Astrocyte of the hippocampus (primary cell): ENCODE results near the gene CRADD.
"Not testable (repeated sequence)": the region's sequence is repeated elsewhere in the genome, so short reads cannot be mapped to it uniquely, and the experiment has no call there.

Source experiments
- DNase-seq: peaks from one replicate; pipeline ENCODE4 v3.0.0; 2011; ENCODE audit warnings: low read depth, low spot score

The CRADD gene

DNA sequence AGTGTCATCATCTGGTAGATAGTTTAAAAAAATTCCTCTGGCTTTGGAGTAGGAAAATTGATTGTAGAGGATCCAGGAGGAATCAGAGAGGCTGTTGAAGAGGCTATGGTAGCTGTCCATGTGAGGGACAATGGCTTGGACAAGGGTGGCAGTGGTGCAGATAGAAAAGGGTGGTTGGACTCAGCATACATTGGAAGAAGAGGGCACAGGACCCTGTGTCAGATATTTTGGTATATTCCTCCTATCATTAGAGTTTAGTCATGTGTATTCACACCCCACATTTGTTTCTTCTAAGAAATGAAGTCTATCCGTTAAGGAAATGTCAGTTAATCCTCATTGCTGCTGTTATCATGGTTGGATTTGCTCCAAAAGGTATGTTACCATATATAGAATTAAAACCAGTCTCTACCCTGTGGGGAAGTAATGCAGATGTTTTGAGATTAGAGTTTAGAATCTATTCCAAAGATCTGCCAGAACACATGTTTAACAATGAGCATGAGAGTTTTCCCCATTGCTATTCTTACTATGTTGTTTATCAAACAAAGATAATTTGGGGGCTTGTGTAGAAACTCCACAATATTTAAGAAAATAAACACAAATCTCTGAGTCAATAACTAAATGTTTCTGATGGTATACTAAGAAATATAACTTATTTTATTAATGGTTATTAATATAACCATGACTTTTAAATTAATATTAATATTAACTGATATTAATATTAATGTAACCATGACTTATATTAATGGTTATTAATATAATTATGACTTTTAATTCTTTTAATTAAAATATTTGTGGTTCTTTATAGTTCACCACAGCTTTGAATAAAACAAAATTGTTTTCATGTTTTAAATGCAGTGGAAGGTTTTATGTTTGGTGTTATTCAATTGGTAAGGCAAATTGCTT, 80.9 kb downstream of the CRADD start:
- no peak for DNase-seq

DNA sequence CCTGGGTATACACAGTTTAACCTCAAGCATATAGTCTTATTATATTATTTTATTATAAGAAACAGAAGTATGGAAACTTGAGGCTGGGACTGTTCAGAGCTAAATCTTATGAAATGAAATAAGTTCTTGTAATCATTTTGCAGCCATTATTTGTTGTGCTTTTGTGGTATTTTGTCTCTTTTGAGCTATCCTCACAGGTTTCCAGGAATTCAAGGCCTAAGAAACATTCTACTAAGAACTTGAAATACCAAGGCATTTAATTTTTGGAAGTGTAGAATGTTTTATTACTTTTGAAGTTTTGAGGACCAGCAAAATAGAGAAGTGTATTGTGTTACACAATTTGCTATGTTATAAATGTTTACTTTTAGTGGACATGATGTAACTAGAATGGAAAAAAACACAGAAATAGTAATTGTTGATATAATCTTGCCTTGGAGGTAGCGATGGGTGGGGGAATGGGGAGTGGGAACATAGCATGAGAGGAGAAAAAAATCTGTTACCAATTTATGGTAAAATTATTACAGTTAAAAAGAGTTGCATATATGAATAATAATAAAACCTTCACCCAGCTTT, 81.7 kb downstream of the CRADD start:
- DNase-seq, result no peak

DNA sequence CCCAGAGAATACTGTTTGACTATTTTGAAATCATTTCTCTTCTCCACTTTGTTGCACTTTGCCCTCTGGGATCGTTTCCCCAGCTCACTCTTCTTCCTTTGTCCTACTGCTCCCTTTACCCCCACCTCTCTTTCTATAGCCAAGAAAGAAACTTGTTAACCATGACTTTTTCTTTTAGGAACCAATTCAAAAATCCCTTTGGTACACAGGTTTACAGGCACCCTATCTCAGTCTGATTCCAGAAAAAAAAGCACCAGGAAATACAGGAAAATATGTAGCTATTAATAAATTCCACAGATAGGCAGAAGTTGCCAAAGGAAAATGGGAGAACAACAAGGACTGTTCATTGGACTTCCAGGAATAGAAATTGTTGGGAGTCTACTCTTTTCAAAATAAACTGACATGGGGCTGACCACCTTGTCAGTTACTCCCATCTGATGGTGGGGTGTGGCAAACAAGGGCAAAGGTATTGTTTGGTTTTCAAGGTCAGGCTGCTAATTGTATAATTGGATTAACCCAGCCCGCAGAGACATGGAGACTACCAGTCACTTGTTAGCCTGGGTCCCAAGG, 82.4 kb downstream of the CRADD start:
- no peak for DNase-seq

DNA sequence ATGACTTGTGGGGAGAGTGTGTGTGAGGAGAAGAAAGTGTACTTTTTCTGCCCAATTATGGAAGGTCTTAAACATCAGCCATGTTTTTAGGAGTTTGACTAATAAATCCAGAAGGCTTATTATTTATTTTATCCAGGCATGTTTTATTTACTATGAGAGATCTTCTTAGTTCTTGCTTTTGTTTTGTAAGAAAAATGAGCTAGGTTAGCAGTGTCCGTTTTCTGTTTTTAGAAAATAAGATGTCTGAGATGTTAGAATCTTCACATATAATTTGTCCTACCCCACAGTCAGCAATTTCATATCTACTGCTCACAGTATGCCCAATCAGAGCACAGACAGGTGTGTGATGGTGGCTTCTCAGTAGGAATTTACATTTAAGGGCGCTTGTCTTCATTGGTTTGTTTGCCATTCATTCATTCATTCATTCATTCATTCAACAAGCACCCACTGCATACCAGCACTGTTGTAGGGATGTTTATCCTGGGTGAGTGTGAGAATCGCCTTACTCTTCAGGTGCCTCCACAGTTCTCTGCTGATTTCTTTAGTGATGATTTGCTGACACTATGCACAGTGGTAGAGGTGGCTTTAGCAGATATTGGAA, 83.2 kb downstream of the CRADD start:
- DNase-seq, result no peak

DNA sequence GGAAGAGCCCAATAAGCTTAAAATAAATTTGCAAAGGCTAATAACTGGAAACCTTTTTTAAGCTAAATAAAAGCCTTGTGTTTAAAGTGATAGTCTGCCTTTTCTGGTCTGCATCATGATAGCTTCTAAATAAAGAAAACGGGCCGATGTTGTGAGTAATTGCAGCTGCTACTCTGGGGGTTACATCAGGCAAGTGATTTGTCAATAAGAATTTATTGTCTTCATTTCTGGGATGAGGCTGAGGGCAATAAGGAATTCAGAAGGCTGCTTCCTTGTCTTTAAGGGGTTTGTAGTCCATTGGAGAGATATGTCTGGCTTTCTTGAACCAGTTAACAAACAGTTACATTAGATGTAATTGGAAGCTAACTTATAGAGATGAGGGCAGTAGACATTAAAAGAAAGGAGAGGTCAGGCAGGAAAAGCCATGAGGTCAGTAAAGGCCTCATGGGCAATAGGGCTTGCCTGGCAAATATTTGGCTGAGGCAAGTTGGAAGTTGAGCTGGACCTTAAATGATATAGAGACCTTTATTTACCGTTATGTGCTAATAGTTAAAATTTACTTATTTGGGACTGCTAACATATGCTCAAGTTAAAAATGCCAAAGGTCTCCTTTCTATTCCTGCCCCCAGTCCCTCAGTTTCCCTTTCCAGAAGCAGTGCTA, 85.0 kb downstream of the CRADD start:
- no peak for DNase-seq

DNA sequence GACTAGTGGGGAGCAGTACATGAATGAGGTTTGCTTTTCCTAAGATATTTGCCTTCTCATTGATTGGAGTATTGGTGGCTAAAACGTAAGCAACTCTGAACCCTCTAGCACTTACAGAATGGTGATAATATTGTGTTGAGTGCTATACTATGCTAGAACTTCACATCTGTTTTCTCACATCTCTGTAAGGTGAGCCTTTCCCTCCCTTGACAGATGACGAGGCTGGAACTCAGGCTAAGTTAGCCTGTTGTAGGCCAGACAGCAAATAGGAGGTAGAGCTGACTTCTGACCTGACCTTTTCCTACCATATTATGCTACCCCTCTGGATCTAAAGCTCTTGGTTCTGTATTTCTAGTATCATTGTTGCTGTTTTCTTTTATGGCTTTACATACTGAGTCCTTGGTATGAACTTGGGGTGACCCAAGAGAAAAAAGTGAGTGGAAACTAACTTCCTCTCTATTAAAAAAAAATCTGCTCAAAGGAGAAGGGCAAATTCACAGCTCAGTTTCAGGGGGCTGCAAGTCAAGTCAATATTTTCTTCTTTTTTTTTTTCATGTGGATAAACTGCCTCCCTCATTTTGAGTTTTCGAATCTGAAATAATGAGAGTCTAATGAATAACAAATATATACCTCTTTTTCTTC, 85.9 kb downstream of the CRADD start:
- DNase-seq, result no peak

DNA sequence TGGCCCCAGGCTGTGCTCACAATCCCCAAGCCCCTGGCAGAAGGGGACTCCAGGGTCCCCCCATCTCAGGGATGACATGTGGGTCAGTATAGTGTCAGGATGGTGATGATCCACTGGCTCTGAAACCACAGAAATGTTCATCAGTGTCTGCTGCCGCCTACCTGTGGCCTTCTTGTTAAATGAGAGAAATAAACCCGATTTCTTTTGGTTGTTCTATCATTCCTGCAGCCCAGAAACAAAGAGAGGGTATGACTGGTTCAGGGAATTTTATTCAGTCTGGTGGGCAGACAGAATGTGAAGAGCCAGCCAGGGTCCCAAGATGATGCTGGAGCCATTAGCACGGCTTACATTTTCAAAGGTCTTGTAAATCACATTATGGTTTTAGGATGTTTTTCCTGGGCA, 86.6 kb downstream of the CRADD start:
- peak; percentile 68 for DNase-seq

DNA sequence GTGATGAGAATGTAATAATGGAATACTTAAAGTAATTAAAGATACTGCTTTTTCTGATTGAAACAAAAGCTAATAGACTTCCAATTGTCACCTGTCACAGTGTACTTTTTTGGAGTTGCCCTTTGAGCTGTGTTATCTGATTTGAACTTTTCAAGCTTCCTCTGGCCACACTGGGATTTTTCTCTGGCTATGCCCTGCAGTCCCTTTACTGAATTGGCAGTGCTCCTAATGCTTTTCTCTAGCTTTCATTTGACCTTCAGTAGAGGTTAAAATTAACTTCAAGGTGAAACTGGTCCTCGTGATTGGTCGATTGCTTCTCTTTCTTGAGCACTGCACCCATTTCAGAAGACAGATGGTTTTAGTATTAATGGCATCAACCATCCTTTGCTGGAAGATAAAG, 89.2 kb downstream of the CRADD start:
- DNase-seq, result no peak

DNA sequence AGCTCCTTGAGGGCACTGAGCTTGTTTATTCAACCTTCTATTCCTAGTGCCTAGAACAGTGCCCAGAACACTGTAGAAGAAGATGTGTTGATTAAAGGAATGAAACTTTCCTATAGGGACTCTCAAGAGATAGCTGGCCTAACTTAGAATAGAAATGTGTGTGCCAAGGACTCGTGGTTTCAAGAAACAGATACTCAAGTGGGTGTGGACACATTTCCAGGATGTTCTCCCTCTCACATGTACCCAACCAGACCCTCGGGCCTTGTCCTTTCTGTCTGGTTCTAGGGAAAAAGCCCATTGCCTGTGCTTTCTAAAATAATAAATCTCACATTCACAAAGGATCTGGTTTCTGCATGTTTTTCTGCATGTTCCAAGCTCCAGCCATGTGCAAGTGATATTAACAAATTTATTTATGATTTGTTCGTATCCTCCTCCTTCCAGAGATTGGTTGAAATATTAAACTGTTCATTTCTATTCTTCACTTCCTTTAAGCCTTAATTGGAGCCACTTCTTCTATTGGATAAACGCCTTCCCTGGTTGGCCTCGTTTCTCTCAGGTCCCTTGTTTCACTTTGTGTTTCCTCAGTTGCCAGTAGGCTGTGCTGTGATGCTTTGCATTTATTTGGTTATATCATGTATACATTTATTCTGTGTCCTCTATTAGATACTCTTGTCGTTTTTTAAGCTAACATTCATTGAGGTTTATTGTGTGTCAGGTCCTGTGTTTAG, 89.8 kb downstream of the CRADD start:
- DNase-seq, result peak; percentile 68

DNA sequence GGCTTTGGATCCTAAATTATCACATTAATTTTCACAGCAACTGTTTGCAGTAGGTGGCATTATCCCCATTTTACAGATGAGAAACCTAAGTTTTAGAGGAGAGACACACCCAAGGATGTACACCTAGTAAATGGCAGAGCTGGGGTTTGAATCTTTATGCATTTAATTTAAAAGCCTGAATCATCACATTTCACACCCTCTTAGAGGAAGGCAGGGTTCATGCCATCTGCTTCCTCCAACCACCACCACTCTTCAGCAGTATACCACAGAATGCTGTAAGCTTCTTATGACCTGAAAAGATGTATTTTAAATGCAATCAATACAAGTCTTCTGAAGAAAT, 90.3 kb downstream of the CRADD start:
- DNase-seq, result no peak

DNA sequence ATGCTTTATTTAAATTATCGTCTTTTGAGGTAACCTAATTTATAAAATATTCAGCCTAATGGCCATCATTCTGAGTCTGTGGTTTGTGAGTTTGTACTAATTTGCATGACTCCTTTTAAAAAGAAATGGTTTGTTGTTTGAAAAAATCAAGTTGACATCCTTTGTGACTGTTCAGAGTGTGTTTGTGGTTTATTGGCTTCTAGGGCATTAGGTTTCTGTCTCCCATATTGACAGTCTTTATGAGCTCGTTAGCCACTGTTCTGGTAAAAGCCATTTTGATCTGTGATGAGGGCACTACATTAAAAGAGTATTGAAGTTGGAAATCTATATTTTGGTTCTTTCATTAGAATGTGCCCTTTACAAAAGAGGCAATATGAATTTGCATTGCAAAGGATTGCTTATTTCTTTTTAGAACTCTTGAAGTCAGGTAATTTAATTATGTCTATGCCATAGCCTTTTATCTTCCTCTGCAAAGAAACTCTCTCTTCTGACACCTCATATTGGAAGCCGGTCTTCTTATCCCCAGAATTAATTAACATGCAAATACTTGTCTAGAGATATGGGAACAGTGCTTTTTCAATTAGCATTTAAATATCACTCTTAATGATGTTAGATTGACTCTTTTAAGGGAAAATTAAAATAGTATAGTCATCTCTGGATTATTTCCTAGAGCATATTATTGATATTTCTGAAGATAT, 95.0 kb downstream of the CRADD start:
- no peak for DNase-seq

DNA sequence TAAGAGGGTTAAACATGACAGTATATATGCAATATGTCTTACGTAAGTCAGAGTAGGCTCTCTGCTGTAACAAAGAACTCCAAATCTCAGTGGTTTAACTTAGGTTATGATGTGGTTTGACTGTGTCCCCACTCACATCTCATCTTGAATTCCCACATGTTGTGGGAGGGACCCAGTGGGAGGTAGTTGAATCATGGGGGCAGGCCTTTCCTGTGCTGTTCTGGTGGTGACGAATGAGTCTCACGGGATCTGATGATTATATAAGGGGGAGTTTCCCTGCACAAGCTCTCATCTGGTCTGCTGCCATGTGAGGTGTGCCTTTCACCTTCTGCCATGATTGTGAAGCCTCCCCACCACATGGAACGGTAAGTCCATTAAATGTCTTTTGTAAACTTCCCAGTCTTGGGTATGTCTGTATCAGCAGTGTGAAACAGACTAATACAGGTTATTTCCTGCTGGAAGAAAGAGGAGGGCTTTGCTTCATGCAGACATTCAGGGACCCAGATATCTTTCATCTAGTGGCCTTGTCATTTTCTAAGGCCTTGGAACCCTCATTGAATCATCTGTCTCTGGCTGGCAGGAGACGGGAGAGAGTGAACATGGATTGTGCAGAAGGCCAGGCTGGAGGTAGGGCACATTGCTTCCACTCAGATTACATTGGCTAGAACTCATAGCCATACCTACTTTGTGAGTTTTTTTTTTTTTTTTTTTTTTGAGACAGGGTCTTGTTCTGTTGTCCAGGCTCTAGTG, 96.1 kb downstream of the CRADD start:
- no peak for DNase-seq

DNA sequence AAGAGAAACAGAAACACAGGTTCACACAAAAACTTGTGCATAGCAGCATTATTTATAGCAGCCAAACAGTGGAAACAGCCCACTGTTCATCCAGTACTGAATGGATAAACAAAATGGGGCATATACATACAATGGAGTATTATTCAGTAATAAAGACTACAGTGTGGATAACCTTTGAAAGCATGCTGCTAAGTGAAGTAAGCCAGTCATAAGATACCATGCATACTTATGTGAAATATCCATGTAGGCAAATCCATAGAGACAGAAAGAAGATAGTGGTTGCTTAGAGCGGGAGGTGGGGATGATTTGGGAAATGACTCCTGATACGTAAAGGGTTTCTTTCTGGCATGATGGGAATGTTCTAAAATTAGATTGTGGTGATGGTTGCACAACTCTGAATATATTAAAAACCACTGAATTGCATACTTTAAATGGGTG, 99.4 kb downstream of the CRADD start:
- peak; percentile 73 for DNase-seq

DNA sequence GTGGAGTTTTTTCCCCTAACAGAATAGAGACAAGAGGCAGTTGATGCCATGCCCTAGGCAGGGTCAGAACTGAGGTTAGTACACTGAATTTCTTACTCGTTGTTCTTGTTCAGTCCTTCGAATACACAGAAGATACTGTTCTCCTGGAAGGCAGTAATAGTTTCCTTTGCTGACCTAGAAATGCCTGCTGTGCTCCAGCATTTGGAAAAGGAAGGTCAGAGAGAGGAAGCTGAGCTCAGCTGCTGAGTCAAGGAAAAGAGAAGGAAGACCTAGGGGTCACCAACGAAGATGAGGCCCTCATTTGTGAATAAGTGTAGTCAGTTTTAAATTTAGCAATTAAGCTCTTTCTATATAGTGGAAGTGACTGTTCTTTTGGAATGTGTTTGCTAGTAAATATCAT, 100.1 kb downstream of the CRADD start:
- no peak for DNase-seq

DNA sequence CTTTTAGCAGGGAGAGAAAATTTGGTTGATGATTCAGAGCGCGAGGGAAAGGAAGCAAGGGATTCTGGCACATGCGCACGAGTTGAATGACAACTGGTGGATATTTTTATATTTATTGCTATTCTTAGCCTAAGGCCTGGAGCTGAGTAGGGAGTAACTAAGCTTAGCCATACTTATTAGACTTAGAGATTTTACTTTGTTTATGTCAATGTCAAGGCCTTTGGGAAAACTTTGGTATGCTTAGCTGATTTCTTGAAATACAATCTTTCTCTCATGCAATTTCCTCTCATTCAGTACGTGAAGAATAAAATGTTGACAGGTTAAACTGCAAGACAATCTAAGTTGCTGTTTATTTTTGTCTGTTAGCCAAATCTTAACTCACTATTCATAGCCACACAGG, 101.1 kb downstream of the CRADD start:
- DNase-seq, result peak; percentile 39

DNA sequence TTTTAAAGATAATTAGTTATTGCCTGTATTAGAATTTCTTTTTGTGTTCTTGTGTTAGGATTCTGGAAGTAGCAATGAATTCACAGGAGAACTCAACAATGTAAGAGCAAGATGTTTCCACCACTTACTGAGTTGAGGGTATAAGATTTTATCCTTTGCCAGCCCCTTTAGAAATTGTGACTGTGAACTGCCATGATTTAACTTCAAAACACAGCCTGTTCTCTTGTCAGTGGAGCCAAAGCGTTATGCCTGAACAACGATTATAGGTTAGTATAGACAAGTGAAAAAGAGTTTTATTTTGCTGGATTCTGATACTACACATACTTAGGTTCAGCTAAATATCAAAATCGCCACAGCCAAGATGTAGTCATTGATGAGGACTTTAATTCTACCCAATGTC, 101.6 kb downstream of the CRADD start:
- DNase-seq, result no peak

DNA sequence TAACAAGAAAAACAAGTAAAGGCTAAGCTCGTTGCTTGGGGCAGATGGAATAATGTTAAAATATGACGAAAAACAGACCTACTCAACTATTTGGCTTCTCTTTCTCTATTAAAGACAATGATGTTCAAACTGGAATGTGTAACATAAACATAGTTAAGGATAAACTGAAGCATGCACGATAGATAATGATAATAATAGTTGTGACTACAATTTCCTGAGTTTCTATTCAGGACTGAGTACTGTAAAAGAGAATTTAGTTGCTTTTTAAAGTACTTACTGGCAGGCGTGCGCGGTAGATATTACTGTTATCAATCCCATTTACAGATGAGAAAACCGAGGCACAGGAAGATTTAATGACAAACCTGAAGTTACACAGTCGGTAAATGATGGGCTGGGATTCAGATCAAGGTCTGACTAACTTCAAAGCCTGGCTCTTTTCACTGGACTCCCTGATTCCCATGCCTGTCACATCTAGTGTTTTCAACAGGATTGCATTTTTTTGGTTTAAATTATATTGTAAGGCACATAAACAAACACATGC, 103.0 kb downstream of the CRADD start:
- no peak for DNase-seq

DNA sequence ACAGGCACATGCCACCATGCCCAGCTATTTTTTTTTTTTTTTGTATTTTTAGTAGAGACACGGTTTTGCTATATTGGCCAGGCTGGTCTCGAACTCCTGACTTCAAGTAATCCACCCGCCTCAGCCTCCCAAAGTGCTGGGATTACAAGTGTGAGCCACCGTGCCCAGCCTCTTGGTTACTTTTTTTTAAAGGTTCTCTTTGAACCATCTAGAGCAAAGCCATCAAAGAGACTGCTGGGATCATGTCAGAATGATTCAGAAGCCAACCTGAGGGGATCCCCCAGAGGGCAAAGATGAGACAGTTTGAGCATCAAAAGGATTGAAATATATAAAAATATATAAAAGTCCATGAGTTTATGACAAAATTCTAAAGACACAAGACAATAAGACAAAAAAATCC, 103.7 kb downstream of the CRADD start:
- not testable (repeated sequence) for DNase-seq

DNA sequence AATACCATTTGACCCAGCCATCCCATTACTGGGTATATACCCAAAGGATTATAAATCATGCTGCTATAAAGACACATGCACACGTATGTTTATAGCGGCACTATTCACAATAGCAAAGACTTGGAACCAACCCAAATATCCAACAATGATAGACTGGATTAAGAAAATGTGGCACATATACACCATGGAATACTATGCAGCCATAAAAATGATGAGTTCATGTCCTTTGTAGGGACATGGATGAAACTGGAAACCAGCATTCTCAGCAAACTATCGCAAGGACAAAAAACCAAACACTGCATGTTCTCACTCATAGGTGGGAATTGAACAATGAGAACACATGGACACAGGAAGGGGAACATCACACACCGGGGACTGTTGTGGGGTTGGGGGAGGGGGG, 104.8 kb downstream of the CRADD start:
- DNase-seq, result not testable (repeated sequence)
